Testis (tissue), 2 donors: ENCODE data around the gene URB2.

Source experiments
- POLR2A ChIP-seq: fragments of 450-650 bp; IDR thresholded peaks from one replicate; pipeline ENCODE4 v1.6.1; 2017; ENCODE audit warnings: antibody characterized with exemption, mild to moderate bottlenecking, moderate library complexity
- TF ChIP-seq, protein P1 (sequence below), 3 experiments: fragments of 450-650 bp in 2 of 3; fragments of 200-600 bp in 1 of 3; sonication (generic) in 1 of 3; IDR thresholded peaks; one replicate each; pipeline ENCODE4 v1.5.1; 2016 to 2019; ENCODE audit warnings: antibody characterized with exemption in 3 of 3, mild to moderate bottlenecking in 2 of 3, moderate library complexity in 1 of 3

DNA sequence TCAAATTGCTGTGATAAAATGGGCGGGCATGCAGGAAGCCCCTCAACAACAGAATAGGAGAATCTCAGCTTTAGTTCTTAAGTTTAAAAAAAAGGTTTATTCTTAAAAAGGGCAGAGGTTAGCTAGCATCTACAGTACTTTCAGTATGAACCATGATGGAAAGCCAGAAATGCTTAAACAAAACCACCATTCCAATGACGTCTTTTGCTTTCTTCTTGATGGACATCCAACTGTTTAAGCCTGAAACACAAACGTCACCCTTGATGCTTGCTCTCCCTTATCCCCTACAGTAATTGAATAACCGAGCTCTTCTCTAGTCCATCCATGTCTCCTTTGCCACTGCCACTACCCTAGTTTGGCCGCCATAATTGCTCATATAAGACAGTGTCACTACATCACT, 25.8 kb upstream of the URB2 start:
- TF ChIP-seq, protein P1, sequence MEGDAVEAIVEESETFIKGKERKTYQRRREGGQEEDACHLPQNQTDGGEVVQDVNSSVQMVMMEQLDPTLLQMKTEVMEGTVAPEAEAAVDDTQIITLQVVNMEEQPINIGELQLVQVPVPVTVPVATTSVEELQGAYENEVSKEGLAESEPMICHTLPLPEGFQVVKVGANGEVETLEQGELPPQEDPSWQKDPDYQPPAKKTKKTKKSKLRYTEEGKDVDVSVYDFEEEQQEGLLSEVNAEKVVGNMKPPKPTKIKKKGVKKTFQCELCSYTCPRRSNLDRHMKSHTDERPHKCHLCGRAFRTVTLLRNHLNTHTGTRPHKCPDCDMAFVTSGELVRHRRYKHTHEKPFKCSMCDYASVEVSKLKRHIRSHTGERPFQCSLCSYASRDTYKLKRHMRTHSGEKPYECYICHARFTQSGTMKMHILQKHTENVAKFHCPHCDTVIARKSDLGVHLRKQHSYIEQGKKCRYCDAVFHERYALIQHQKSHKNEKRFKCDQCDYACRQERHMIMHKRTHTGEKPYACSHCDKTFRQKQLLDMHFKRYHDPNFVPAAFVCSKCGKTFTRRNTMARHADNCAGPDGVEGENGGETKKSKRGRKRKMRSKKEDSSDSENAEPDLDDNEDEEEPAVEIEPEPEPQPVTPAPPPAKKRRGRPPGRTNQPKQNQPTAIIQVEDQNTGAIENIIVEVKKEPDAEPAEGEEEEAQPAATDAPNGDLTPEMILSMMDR (IDR thresholded peaks at IDR 0.05): no peak
- TF ChIP-seq POLR2A: no peak
